NT2/D1 (cell line): ENCODE data around the gene ELMO1.
A peak's percentile ranks its signal among the peaks of the same experiment; 100 is the strongest.

Source experiments
- DNase-seq: peaks from one replicate; pipeline ENCODE4 v3.0.0-alpha.2; 2011; ENCODE audit warnings: low read depth, low spot score
- H3K27me3 ChIP-seq: 2 replicates; pipeline ENCODE4 v1.6.0; 2011; ENCODE audit warnings: mild to moderate bottlenecking; ENCODE audit not compliant: insufficient read length, insufficient read depth
- H3K36me3 ChIP-seq: 2 replicates; pipeline ENCODE4 v1.6.1; 2011; ENCODE audit warnings: mild to moderate bottlenecking, low read length, mixed read lengths; ENCODE audit not compliant: insufficient read depth, insufficient read length
- H3K4me1 ChIP-seq: 2 replicates; pipeline ENCODE4 v1.5.1; 2011; ENCODE audit not compliant: insufficient read depth, insufficient read length
- H3K4me3 ChIP-seq: 2 replicates; pipeline ENCODE4 v1.5.1; 2011; ENCODE audit warnings: low read depth; ENCODE audit not compliant: insufficient read length
- H3K9ac ChIP-seq: 2 replicates; pipeline ENCODE4 v1.6.0; 2011; ENCODE audit warnings: low read depth; ENCODE audit not compliant: insufficient read length
- H3K9me3 ChIP-seq: 2 replicates; pipeline ENCODE4 v1.5.1; 2011; ENCODE audit warnings: mild to moderate bottlenecking, low read length; ENCODE audit not compliant: insufficient read depth
- SUZ12 ChIP-seq: IDR thresholded peaks from 2 replicates; pipeline ENCODE4 v1.6.1; 2011; ENCODE audit not compliant: insufficient read length, insufficient read depth; ENCODE audit errors: extremely low read depth
- YY1 ChIP-seq: IDR thresholded peaks from 2 replicates; pipeline ENCODE4 v1.6.1; 2011; ENCODE audit not compliant: insufficient read length, insufficient read depth
- ZNF274 ChIP-seq: IDR thresholded peaks from 2 replicates; pipeline ENCODE4 v1.6.1; 2011; ENCODE audit warnings: mild to moderate bottlenecking, low read depth, low read length

Gene ELMO1

DNA sequence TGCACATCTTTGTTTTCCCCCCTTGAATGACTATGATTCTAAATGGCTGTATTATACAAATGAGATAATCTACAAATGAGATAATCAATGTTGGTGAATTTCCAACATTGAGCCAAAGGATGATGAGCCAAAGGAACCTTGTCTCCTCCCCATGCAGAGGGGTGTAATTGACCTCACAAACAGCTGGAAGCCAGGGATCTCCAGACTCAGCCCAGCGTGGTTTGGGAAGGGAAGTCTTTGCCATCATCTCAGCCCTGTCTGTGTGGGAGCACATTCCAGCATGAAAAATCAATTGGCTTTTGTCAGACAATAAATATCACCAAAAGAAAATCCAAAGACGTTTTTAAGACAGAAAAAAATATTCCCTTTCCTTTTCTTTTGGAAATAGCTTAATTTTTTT lies 452.9 kb downstream of the ELMO1 start:
- H3K4me3 ChIP-seq, result no peak overlapping the region
- H3K36me3 ChIP-seq, result no peaks in the 10 kb centered on the region
- no peaks in the 10 kb centered on the region for H3K9me3 ChIP-seq
- DNase-seq, result no peak
- no peaks in the 10 kb centered on the region for H3K4me1 ChIP-seq
- no peak overlapping the region for H3K9ac ChIP-seq
- no peaks in the 10 kb centered on the region for H3K27me3 ChIP-seq
- no peak for TF ChIP-seq YY1
- no peak for TF ChIP-seq SUZ12
- TF ChIP-seq ZNF274, result no peak

GRCh38 chr7:36994456-36995112 lies 454.1 kb downstream of the ELMO1 start:
- Histone ChIP-seq H3K4me1 (no peaks in the 10 kb centered on the region), H3K36me3 (no peaks in the 10 kb centered on the region), H3K27me3 (no peaks in the 10 kb centered on the region), H3K9me3 (no peaks in the 10 kb centered on the region), H3K9ac (no peak overlapping the region), H3K4me3 (no peak overlapping the region)
- no peak for DNase-seq
- TF ChIP-seq ZNF274 (no peak), SUZ12 (no peak), YY1 (no peak)

- Histone ChIP-seq H3K9me3 (no peaks in the 10 kb centered on the region), H3K9ac (no peak overlapping the region), H3K4me1 (no peaks in the 10 kb centered on the region), H3K27me3 (no peaks in the 10 kb centered on the region), H3K4me3 (no peak overlapping the region), H3K36me3 (no peaks in the 10 kb centered on the region)
- peak; percentile 73 for DNase-seq
- TF ChIP-seq SUZ12 (no peak), YY1 (no peak), ZNF274 (no peak)
Observed at GRCh38 chr7:36986948-36987724, 461.5 kb downstream of the ELMO1 start.

GRCh38 chr7:36986511-36986933 lies 462.1 kb downstream of the ELMO1 start:
- no peaks in the 10 kb centered on the region for H3K36me3 ChIP-seq
- peak; percentile 75 for DNase-seq
- TF ChIP-seq ZNF274 (no peak), YY1 (no peak), SUZ12 (no peak)
- no peak overlapping the region for H3K9ac ChIP-seq
- H3K27me3 ChIP-seq, result no peaks in the 10 kb centered on the region
- no peaks in the 10 kb centered on the region for H3K9me3 ChIP-seq
- no peaks in the 10 kb centered on the region for H3K4me1 ChIP-seq
- H3K4me3 ChIP-seq, result no peak overlapping the region

- TF ChIP-seq YY1, result no peak
- no peaks in the 10 kb centered on the region for H3K27me3 ChIP-seq
- no peaks in the 10 kb centered on the region for H3K9me3 ChIP-seq
- no peak overlapping the region for H3K4me3 ChIP-seq
- H3K9ac ChIP-seq, result no peak overlapping the region
- H3K36me3 ChIP-seq, result no peaks in the 10 kb centered on the region
- no peak for DNase-seq
- H3K4me1 ChIP-seq, result no peaks in the 10 kb centered on the region
Observed at GRCh38 chr7:36985866-36986400, 462.7 kb downstream of the ELMO1 start.

- Histone ChIP-seq H3K9me3 (no peaks in the 10 kb centered on the region), H3K36me3 (no peaks in the 10 kb centered on the region), H3K27me3 (no peaks in the 10 kb centered on the region), H3K4me1 (no peaks in the 10 kb centered on the region), H3K9ac (no peak overlapping the region), H3K4me3 (no peak overlapping the region)
- TF ChIP-seq ZNF274 (no peak), YY1 (no peak), SUZ12 (no peak)
- no peak for DNase-seq
Observed at GRCh38 chr7:36985316-36985715, 463.3 kb downstream of the ELMO1 start.

DNA sequence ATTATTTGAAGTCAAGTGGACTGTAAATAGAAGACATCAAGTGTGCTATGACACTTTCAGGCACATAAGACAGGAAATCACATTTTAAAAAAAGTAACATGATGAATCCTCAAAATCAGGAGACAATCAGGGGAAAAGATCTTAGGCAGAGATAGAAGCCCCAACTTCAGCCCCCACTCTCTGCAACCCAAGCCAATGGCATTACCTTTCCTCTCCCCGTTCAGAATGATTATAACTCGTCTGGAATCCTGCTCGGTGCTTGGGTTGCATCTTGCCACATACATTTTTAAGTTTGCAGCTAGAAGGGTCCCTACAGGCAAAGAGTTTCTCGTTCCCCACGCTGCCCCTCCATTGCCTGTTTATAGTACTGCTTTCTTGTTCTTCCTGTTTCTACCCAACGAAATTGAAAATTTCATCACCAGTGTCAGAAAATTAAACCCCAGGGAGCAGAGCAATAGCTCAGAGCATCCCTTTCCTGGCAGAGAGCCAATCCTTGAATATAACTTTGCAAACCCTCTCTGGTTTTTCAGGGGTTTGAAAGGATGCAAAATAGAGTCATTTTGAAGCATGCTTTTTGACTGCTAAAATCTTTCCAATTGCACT lies 463.9 kb downstream of the ELMO1 start:
- H3K9ac ChIP-seq, result no peak overlapping the region
- H3K4me1 ChIP-seq, result no peaks in the 10 kb centered on the region
- H3K36me3 ChIP-seq, result no peaks in the 10 kb centered on the region
- no peak overlapping the region for H3K4me3 ChIP-seq
- no peak for DNase-seq
- TF ChIP-seq YY1 (no peak), ZNF274 (no peak), SUZ12 (no peak)
- H3K27me3 ChIP-seq, result no peaks in the 10 kb centered on the region
- H3K9me3 ChIP-seq, result no peaks in the 10 kb centered on the region
